CD4-positive, CD25-positive, alpha-beta regulatory T cell (primary cell): ENCODE data around the gene MAGI2. TPM values are rescaled to one million over a fixed set of nuclear protein-coding genes. Genes with fewer than 3 reads are reported as not detected.
"Not testable (repeated sequence)": the region's sequence is repeated elsewhere in the genome, so short reads cannot be mapped to it uniquely, and the experiment has no call there.

ENCODE experiments used
- ATAC-seq, 2 donors: fragments of 150-1000 bp; cut with Tn5 transposase; one replicate each; pipeline ENCODE4 v1.10.0; 2021; ENCODE audit warnings: low read depth in 2 of 2, moderate number of reproducible peaks in 2 of 2, moderate library complexity in 1 of 2
- DNase-seq, 3 donors: peaks; one replicate each; pipeline versions ENCODE4 v3.0.0 to v3.0.0-alpha.2; 2012 to 2022; ENCODE audit warnings: mixed read lengths in 1 of 3
- H3K27ac ChIP-seq: one replicate; pipeline ENCODE4 v1.7.0; 2013; ENCODE audit warnings: mild to moderate bottlenecking, low read length; ENCODE audit not compliant: insufficient read depth, poor library complexity, severe bottlenecking
- H3K27me3 ChIP-seq: one replicate; pipeline ENCODE4 v1.7.0; 2013; ENCODE audit warnings: low read length; ENCODE audit not compliant: control insufficient read depth, insufficient read depth
- H3K36me3 ChIP-seq: one replicate; pipeline ENCODE4 v1.7.0; 2013; ENCODE audit warnings: mild to moderate bottlenecking, low read length, moderate library complexity; ENCODE audit not compliant: control insufficient read depth, insufficient read depth
- H3K4me1 ChIP-seq: 2 replicates; pipeline ENCODE4 v1.7.0; 2013; ENCODE audit warnings: mild to moderate bottlenecking, low read length; ENCODE audit not compliant: insufficient read depth, control insufficient read depth, poor library complexity, severe bottlenecking
- H3K4me3 ChIP-seq: one replicate; pipeline ENCODE4 v1.7.0; 2013; ENCODE audit warnings: low read depth, mild to moderate bottlenecking, low read length, moderate library complexity
- H3K9me3 ChIP-seq, 2 experiments: 1 replicate in 1 of 2; 2 replicates in 1 of 2; pipeline ENCODE4 v1.7.0; 2013; ENCODE audit warnings: low read length in 2 of 2, mild to moderate bottlenecking in 1 of 2, moderate library complexity in 1 of 2; ENCODE audit not compliant: control insufficient read depth in 2 of 2
- H3K27ac Mint-ChIP-seq, 3 donors: one replicate each; pipeline ENCODE4 v1.8.0; 2020 to 2022; ENCODE audit warnings: mild to moderate bottlenecking in 3 of 3, mixed read lengths in 3 of 3, moderate library complexity in 2 of 3
- H3K27me3 Mint-ChIP-seq: one replicate; pipeline ENCODE4 v1.8.0; 2022; ENCODE audit warnings: mild to moderate bottlenecking, mixed read lengths
- H3K36me3 Mint-ChIP-seq: one replicate; pipeline ENCODE4 v1.8.0; 2020; ENCODE audit warnings: mixed read lengths
- H3K4me1 Mint-ChIP-seq, 4 donors: one replicate each; pipeline ENCODE4 v1.8.0; 2020 to 2022; ENCODE audit warnings: mixed read lengths in 4 of 4, mild to moderate bottlenecking in 1 of 4
- H3K4me3 Mint-ChIP-seq, 4 donors: one replicate each; pipeline ENCODE4 v1.8.0; 2020 to 2022; ENCODE audit warnings: mild to moderate bottlenecking in 4 of 4, mixed read lengths in 4 of 4, moderate library complexity in 3 of 4
- H3K9me3 Mint-ChIP-seq, 7 donors: one replicate each; pipeline ENCODE4 v1.8.0; 2020 to 2022; ENCODE audit warnings: mixed read lengths in 7 of 7, mild to moderate bottlenecking in 3 of 7, moderate library complexity in 2 of 7
- polyA plus RNA-seq, 4 donors: library from polyadenylated mRNA; unstranded; fragments of 300-500 nt; fragmentation: Illumina TruSeq; gene quantifications; one replicate each; pipeline ENCODE4 v1.2.3, GENCODE V29; 2021
- total RNA-seq: library from RNA; stranded (reverse); gene quantifications from one replicate; pipeline ENCODE4 v1.2.3, GENCODE V29; 2022

MAGI2 gene
- total and polyA plus RNA-seq, 5 donors from 2014 or later = not detected

GRCh38 chr7:78248867-78249266, 1204.6 kb downstream of the MAGI2 start:
- no peaks in the 10 kb centered on the region for H3K4me1 ChIP-seq
- H3K4me3 Mint-ChIP-seq = no peak overlapping the region
- peaks cover 3 to 5% of the 10 kb centered on the region in 2 experiments for H3K9me3 ChIP-seq
- H3K27me3 ChIP-seq = no peaks in the 10 kb centered on the region
- H3K4me3 ChIP-seq = no peak overlapping the region
- no peaks in the 10 kb centered on the region for H3K4me1 Mint-ChIP-seq
- no peak overlapping the region for H3K27ac Mint-ChIP-seq
- no peak for DNase-seq
- no peaks in the 10 kb centered on the region for H3K36me3 Mint-ChIP-seq
- H3K27ac ChIP-seq = no peak overlapping the region
- H3K9me3 Mint-ChIP-seq = peaks cover 0 to 22% (median 4%) of the 10 kb centered on the region in 7 donors
- H3K36me3 ChIP-seq = no peaks in the 10 kb centered on the region
- ATAC-seq = no peak
- H3K27me3 Mint-ChIP-seq = no peaks in the 10 kb centered on the region

GRCh38 chr7:78247910-78248689, 1205.4 kb downstream of the MAGI2 start:
- peaks cover 0 to 22% (median 4%) of the 10 kb centered on the region in 7 donors for H3K9me3 Mint-ChIP-seq
- no peaks in the 10 kb centered on the region for H3K36me3 Mint-ChIP-seq
- Histone ChIP-seq H3K9me3 (peaks cover 3 to 5% of the 10 kb centered on the region in 2 experiments), H3K27ac (no peak overlapping the region), H3K27me3 (no peaks in the 10 kb centered on the region), H3K36me3 (no peaks in the 10 kb centered on the region), H3K4me3 (no peak overlapping the region), H3K4me1 (no peaks in the 10 kb centered on the region)
- H3K27me3 Mint-ChIP-seq = no peaks in the 10 kb centered on the region
- H3K27ac Mint-ChIP-seq = no peak overlapping the region
- ATAC-seq (no peak), DNase-seq (no peak)
- H3K4me3 Mint-ChIP-seq = no peak overlapping the region
- no peaks in the 10 kb centered on the region for H3K4me1 Mint-ChIP-seq

GRCh38 chr7:78240179-78240578, 1213.3 kb downstream of the MAGI2 start:
- not testable (repeated sequence) for H3K4me1 ChIP-seq, H3K27me3 Mint-ChIP-seq, H3K27ac ChIP-seq, H3K27me3 ChIP-seq, H3K4me1 Mint-ChIP-seq, H3K4me3 Mint-ChIP-seq, DNase-seq, H3K9me3 ChIP-seq, H3K36me3 ChIP-seq, ATAC-seq, H3K4me3 ChIP-seq, H3K36me3 Mint-ChIP-seq, H3K27ac Mint-ChIP-seq
- peaks cover 0 to 12% (median 6%) of the 10 kb centered on the region in 7 donors for H3K9me3 Mint-ChIP-seq

- DNase-seq = no peak
- no peak overlapping the region for H3K27ac ChIP-seq
- ATAC-seq = no peak
- no peak overlapping the region for H3K4me3 ChIP-seq
- H3K36me3 ChIP-seq = no peaks in the 10 kb centered on the region
- no peak overlapping the region for H3K4me3 Mint-ChIP-seq
- H3K36me3 Mint-ChIP-seq = no peaks in the 10 kb centered on the region
- no peaks in the 10 kb centered on the region for H3K27me3 ChIP-seq
- peaks cover 4% of the 10 kb centered on the region for H3K27me3 Mint-ChIP-seq
- peaks cover 0 to 6% (median 0%) of the 10 kb centered on the region in 4 donors for H3K4me1 Mint-ChIP-seq
- no peak overlapping the region for H3K27ac Mint-ChIP-seq
- H3K9me3 Mint-ChIP-seq = peaks cover 4 to 12% (median 8%) of the 10 kb centered on the region in 7 donors
- no peaks in the 10 kb centered on the region for H3K4me1 ChIP-seq
- no peaks in the 10 kb centered on the region for H3K9me3 ChIP-seq
Observed at GRCh38 chr7:78234634-78235033, 1218.8 kb downstream of the MAGI2 start.

GRCh38 chr7:78232806-78233205, 1220.7 kb downstream of the MAGI2 start:
- DNase-seq (no peak), ATAC-seq (no peak)
- Histone ChIP-seq H3K9me3 (no peaks in the 10 kb centered on the region), H3K4me3 (no peak overlapping the region), H3K27me3 (no peaks in the 10 kb centered on the region), H3K36me3 (no peaks in the 10 kb centered on the region), H3K27ac (no peak overlapping the region), H3K4me1 (no peaks in the 10 kb centered on the region)
- Mint-ChIP-seq H3K27ac (no peak overlapping the region), H3K9me3 (peaks cover 1 to 9% (median 5%) of the 10 kb centered on the region in 7 donors), H3K27me3 (peaks cover under 1% of the 10 kb centered on the region), H3K4me1 (no peaks in the 10 kb centered on the region), H3K4me3 (no peak overlapping the region), H3K36me3 (no peaks in the 10 kb centered on the region)

- Histone ChIP-seq H3K36me3 (no peaks in the 10 kb centered on the region), H3K4me3 (no peak overlapping the region), H3K27me3 (no peaks in the 10 kb centered on the region), H3K9me3 (no peaks in the 10 kb centered on the region), H3K4me1 (no peaks in the 10 kb centered on the region), H3K27ac (no peak overlapping the region)
- no peak overlapping the region for H3K4me3 Mint-ChIP-seq
- H3K4me1 Mint-ChIP-seq = no peaks in the 10 kb centered on the region
- ATAC-seq (no peak), DNase-seq (peak in 1 of 3 donors; percentile 13)
- H3K36me3 Mint-ChIP-seq = no peaks in the 10 kb centered on the region
- H3K27me3 Mint-ChIP-seq = no peaks in the 10 kb centered on the region
- H3K27ac Mint-ChIP-seq = no peak overlapping the region
- peaks cover 0 to 2% (median 0%) of the 10 kb centered on the region in 7 donors for H3K9me3 Mint-ChIP-seq
Observed at GRCh38 chr7:78226059-78226719, 1227.3 kb downstream of the MAGI2 start.

- H3K36me3 ChIP-seq = no peaks in the 10 kb centered on the region
- H3K9me3 Mint-ChIP-seq = peaks cover 0 to 4% (median 0%) of the 10 kb centered on the region in 7 donors
- no peak overlapping the region for H3K4me3 ChIP-seq
- no peaks in the 10 kb centered on the region for H3K4me1 ChIP-seq
- no peak for DNase-seq
- H3K9me3 ChIP-seq = no peaks in the 10 kb centered on the region
- H3K4me3 Mint-ChIP-seq = no peak overlapping the region
- no peak overlapping the region for H3K27ac ChIP-seq
- no peaks in the 10 kb centered on the region for H3K27me3 ChIP-seq
- H3K27me3 Mint-ChIP-seq = no peaks in the 10 kb centered on the region
- H3K36me3 Mint-ChIP-seq = no peaks in the 10 kb centered on the region
- no peak for ATAC-seq
- H3K4me1 Mint-ChIP-seq = no peaks in the 10 kb centered on the region
- no peak overlapping the region for H3K27ac Mint-ChIP-seq
Observed at GRCh38 chr7:78225534-78225933, 1227.9 kb downstream of the MAGI2 start.
